ENCODE measurements around the gene SLC17A9. TPM values are rescaled to one million over a fixed set of nuclear protein-coding genes. Genes with fewer than 3 reads are reported as not detected.

SLC17A9 gene
- total RNA-seq, 1 donor from 2014 or later: 7.0 TPM

GRCh38 chr20:62940875-62941274, 11.6 kb upstream of the SLC17A9 start:
- H3K27ac Mint-ChIP-seq (ENCODE audit: unreplicated experiment): no peak overlapping the region
- no peaks in the 10 kb centered on the region for H3K9me3 Mint-ChIP-seq (ENCODE audit: unreplicated experiment)
- H3K27me3 Mint-ChIP-seq (ENCODE audit: unreplicated experiment): peaks cover 7% of the 10 kb centered on the region
- no peak for TF ChIP-seq CTCF (IDR thresholded peaks at IDR 0.05; ENCODE audit: unreplicated experiment)
- H3K4me1 Mint-ChIP-seq (ENCODE audit: unreplicated experiment): peaks cover 13% of the 10 kb centered on the region
- no peak overlapping the region for H3K4me3 Mint-ChIP-seq (ENCODE audit: unreplicated experiment)
- no peak for DNase-seq (ENCODE audit: low spot score)
- peaks cover 12% of the 10 kb centered on the region for H3K36me3 Mint-ChIP-seq (ENCODE audit: low read depth, unreplicated experiment)

DNA sequence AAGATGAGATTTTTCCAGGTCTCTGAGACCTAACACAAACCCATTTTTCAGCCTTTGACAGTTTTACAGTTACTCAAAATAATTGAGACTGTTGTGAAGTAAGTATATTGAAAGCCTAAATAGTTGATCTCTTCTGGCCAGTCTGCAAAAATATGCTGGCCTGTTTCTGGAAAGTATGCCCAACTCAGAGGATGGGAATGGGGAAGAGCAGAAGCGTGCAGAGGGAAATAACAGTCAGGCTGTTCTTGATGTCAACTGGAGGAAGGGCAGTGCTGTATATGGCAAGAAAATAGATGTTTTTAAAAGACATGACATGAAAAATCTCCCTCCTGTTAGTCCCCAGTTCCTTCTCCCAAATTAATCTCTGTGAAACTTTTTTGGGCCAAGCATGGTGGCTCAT, 10.7 kb upstream of the SLC17A9 start:
- Mint-ChIP-seq H3K36me3 (ENCODE audit: low read depth, unreplicated experiment) (peaks cover 16% of the 10 kb centered on the region), H3K27me3 (ENCODE audit: unreplicated experiment) (peaks cover 7% of the 10 kb centered on the region), H3K4me3 (ENCODE audit: unreplicated experiment) (no peak overlapping the region), H3K27ac (ENCODE audit: unreplicated experiment) (peak overlapping the region; percentile 1), H3K4me1 (ENCODE audit: unreplicated experiment) (peaks cover 13% of the 10 kb centered on the region), H3K9me3 (ENCODE audit: unreplicated experiment) (no peaks in the 10 kb centered on the region)
- TF ChIP-seq CTCF (IDR thresholded peaks at IDR 0.05; ENCODE audit: unreplicated experiment): no peak
- DNase-seq (ENCODE audit: low spot score): no peak

- no peak for DNase-seq (ENCODE audit: low spot score)
- no peak overlapping the region for H3K27ac Mint-ChIP-seq (ENCODE audit: unreplicated experiment)
- H3K27me3 Mint-ChIP-seq (ENCODE audit: unreplicated experiment): peaks cover 7% of the 10 kb centered on the region
- H3K4me3 Mint-ChIP-seq (ENCODE audit: unreplicated experiment): no peak overlapping the region
- H3K36me3 Mint-ChIP-seq (ENCODE audit: low read depth, unreplicated experiment): peaks cover 23% of the 10 kb centered on the region
- H3K9me3 Mint-ChIP-seq (ENCODE audit: unreplicated experiment): no peaks in the 10 kb centered on the region
- no peak for TF ChIP-seq CTCF (IDR thresholded peaks at IDR 0.05; ENCODE audit: unreplicated experiment)
- peaks cover 13% of the 10 kb centered on the region for H3K4me1 Mint-ChIP-seq (ENCODE audit: unreplicated experiment)
These were observed 10.1 kb upstream of the SLC17A9 start for GRCh38 chr20:62942456-62942855.

DNA sequence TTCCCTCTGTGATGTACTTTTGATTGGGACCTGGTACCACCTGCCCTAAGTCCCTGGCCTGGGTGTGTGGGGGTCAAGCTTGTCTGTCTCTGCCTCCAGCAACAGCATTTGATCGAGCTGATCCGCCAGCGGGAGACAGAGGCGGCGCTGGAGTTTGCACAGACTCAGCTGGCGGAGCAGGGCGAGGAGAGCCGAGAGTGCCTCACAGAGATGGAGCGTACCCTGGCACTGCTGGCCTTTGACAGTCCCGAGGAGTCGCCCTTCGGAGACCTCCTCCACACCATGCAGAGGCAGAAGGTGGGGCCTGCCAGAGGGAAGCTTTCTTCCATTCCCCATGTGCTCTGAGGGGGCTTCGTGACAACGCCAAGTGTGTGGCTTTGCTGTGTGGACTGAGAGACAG, 9.1 kb upstream of the SLC17A9 start:
- no peak for DNase-seq (ENCODE audit: low spot score)
- H3K4me3 Mint-ChIP-seq (ENCODE audit: unreplicated experiment): no peak overlapping the region
- H3K36me3 Mint-ChIP-seq (ENCODE audit: low read depth, unreplicated experiment): peaks cover 23% of the 10 kb centered on the region
- peaks cover 6% of the 10 kb centered on the region for H3K27me3 Mint-ChIP-seq (ENCODE audit: unreplicated experiment)
- H3K4me1 Mint-ChIP-seq (ENCODE audit: unreplicated experiment): peaks cover 12% of the 10 kb centered on the region
- TF ChIP-seq CTCF (IDR thresholded peaks at IDR 0.05; ENCODE audit: unreplicated experiment): no peak
- H3K27ac Mint-ChIP-seq (ENCODE audit: unreplicated experiment): no peak overlapping the region
- no peaks in the 10 kb centered on the region for H3K9me3 Mint-ChIP-seq (ENCODE audit: unreplicated experiment)

GRCh38 chr20:62944184-62944583, 8.3 kb upstream of the SLC17A9 start:
- H3K4me1 Mint-ChIP-seq (ENCODE audit: unreplicated experiment): peaks cover 8% of the 10 kb centered on the region
- no peak overlapping the region for H3K27ac Mint-ChIP-seq (ENCODE audit: unreplicated experiment)
- peak overlapping the region; percentile 38 for H3K4me3 Mint-ChIP-seq (ENCODE audit: unreplicated experiment)
- H3K27me3 Mint-ChIP-seq (ENCODE audit: unreplicated experiment): peaks cover 3% of the 10 kb centered on the region
- peaks cover 25% of the 10 kb centered on the region for H3K36me3 Mint-ChIP-seq (ENCODE audit: low read depth, unreplicated experiment)
- TF ChIP-seq CTCF (IDR thresholded peaks at IDR 0.05; ENCODE audit: unreplicated experiment): no peak
- DNase-seq (ENCODE audit: low spot score): no peak
- no peaks in the 10 kb centered on the region for H3K9me3 Mint-ChIP-seq (ENCODE audit: unreplicated experiment)
